ENCODE data around the gene SPAG9.

The SPAG9 gene

DNA sequence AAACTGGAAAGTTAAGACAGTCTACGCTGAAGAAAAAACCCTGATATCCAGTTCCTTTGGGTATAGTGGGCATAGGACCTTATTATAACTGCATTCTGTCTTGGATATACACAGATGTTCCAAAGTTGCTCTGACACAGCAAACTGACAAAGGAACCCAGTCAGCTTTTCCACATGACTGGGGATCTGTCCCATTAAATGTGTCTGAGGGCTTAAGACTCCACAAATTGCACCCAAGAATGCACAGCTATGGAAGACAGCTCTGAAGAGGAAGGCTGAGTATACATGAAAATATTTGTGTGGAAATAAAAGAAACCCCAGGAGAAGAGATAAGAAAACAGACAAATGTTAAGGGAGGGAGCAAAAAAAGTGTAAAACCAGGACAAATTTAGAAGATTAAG, 114.1 kb downstream of the SPAG9 start:
- in situ Hi-C loops (cut with MboI; ENCODE audit: low sequenced_read_pairs), result loop anchor here (10.0 kb wide), 1 partner anchor 138 kb away; no protein-coding TSS in a partner anchor

DNA sequence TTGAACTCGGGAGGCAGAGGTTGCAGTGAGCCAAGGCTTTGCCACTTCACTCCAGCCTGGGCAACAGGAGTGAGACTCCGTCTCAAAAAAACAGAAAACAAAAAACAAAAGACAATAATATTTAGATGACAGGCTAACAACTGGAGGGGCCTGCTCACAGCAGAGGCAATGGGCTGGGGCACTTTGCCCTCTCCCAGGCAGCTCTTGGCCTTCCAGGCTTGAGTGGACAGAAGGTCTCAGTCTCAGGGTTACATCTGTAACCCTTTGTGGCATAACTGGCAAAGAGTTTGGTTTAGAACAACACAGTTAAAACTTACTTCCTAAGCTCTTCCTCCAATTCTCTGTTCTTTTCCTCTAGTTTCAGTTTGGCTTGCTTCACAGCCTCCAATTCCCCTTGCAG, 114.9 kb downstream of the SPAG9 start:
- in situ Hi-C loops (cut with MboI; ENCODE audit: low sequenced_read_pairs), result loop anchor here (10.0 kb wide), 1 partner anchor 139 kb away; no protein-coding TSS in a partner anchor

GRCh38 chr17:51004249-51004648, 116.4 kb downstream of the SPAG9 start:
- in situ Hi-C loops (cut with MboI; ENCODE audit: low sequenced_read_pairs), result loop anchor here (10.0 kb wide), 1 partner anchor 141 kb away; no protein-coding TSS in a partner anchor

DNA sequence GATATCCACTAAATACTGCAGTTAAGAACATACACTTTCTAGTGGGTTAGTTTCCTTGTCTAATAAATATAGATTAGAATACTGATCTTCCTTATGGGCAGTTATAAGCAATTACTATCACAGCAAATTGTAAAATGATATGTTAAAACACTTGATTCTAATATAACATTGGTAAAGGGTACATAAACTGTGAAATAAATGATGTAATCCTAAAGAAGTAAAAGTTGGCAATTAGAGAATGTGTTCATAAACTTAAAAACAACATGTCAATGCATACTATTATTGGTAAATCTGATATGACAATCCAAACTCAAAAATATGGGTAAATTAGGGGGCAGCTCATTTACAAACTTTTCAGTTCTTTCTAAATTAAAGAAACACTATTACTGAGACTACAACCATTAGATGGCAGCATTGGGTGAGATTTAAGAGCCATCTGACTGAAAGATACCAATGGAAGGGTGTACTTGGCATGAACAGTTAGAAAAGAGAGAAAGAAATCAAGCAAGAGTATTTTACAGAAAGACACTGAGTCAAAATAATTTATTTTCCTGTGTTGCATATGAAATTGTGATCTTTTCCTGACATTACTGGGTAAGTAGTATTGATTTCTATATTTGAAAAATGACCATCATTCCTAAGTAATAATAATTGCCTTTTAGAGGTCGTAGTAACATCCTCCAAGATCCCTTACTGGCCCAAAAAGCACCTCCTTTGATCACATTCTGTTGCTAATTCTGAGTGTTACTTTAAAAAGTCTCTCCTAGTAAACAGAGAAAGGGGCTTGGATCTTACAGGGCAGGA, 119.6 kb downstream of the SPAG9 start:
- in situ Hi-C loops (cut with MboI; ENCODE audit: low sequenced_read_pairs), result loop anchor here (10.0 kb wide), 1 partner anchor 144 kb away; no protein-coding TSS in a partner anchor

GRCh38 chr17:50995668-50996067, 125.0 kb downstream of the SPAG9 start:
- in situ Hi-C loops (cut with MboI; ENCODE audit: low sequenced_read_pairs), result no loop called here

GRCh38 chr17:50993544-50993943, 127.1 kb downstream of the SPAG9 start:
- in situ Hi-C loops (cut with MboI; ENCODE audit: low sequenced_read_pairs), result no loop called here

GRCh38 chr17:50989149-50989548, 131.5 kb downstream of the SPAG9 start:
- in situ Hi-C loops (cut with MboI; ENCODE audit: low sequenced_read_pairs), result no loop called here

GRCh38 chr17:50988427-50988826, 132.2 kb downstream of the SPAG9 start:
- in situ Hi-C loops (cut with MboI; ENCODE audit: low sequenced_read_pairs), result no loop called here

GRCh38 chr17:50986989-50987660, 133.5 kb downstream of the SPAG9 start:
- in situ Hi-C loops (cut with MboI; ENCODE audit: low sequenced_read_pairs), result no loop called here

DNA sequence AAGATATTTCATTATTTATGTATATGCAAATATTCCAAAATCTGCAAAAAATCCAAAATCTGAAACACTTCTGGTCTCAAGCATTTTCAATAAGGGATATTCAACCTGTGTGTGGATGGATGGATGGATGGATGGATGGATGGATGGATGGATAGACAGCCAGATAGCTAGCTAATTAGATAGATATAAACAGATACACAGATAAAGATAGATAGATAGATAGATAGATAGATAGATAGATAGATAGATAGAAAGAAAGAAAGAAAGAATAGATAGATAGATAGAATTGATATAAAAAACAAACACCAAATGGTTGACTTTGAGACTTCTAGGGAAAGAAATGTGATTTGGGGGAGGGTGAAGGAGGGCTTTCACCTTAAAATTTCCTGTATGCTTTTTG, 139.4 kb downstream of the SPAG9 start:
- in situ Hi-C loops (cut with MboI; ENCODE audit: low sequenced_read_pairs), result no loop called here

GRCh38 chr17:50979524-50979927, 141.1 kb downstream of the SPAG9 start:
- in situ Hi-C loops (cut with MboI; ENCODE audit: low sequenced_read_pairs), result no loop called here

DNA sequence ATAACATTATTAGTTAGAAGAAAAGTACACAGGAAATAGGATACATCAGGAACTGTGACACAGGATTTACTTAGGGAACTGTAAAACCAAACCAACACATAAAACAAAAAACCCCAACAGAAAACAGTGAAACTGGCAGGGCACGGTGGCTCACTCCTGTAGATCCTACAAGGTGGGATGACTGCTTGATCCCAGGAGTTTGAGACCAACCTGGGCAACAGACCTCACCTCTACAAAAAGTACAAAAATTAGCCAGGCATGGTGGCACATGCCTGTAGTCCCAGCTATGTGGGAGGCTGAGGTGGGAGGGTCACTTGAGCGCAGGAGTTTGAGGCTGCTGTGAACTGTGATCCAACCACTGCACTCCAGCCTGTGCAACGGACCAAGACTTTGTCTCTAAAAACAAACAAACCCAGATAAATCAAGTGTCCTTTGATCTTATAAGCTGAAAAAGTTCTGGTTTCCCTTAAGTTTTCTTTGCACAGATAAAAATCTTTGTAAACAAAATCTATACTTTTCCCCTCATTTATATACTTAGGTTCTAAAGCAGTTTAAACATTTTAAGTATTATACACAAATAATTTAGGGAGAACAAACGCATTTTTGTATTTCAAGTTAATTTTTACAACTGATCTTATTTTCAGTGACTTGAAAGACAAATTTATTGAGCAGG, 143.0 kb downstream of the SPAG9 start:
- in situ Hi-C loops (cut with MboI; ENCODE audit: low sequenced_read_pairs), result no loop called here

DNA sequence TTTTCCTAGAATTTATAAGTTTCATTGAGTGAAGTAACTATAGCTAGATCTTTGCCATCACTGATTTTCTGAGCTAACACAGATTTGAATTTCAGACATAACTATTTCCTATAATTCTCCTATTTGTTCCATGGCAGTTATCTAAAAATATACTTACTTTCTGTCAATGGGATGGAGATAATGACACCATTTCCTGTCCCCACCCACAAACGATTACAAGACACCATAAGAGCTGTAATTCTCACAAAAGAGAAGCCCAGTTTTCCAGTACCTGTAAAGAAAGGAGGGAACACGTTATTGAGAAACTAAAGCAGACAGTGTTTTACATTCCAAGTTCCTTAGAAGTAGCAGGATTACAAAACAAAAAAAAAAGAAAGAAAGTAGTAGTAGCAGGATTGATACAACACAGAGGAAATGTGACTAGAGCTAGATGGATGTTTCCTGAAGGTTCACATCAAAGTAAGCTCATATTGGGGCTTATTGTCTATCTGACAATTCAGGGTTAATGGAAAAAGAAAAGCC, 143.7 kb downstream of the SPAG9 start:
- in situ Hi-C loops (cut with MboI; ENCODE audit: low sequenced_read_pairs), result no loop called here

- in situ Hi-C loops (cut with MboI; ENCODE audit: low sequenced_read_pairs), result loop anchor here (25.0 kb wide), 1 partner anchor 437 kb away; the partner anchor contains the start of genes EPN3 and SPATA20
These were observed 146.8 kb downstream of the SPAG9 start for GRCh38 chr17:50973557-50974494.

DNA sequence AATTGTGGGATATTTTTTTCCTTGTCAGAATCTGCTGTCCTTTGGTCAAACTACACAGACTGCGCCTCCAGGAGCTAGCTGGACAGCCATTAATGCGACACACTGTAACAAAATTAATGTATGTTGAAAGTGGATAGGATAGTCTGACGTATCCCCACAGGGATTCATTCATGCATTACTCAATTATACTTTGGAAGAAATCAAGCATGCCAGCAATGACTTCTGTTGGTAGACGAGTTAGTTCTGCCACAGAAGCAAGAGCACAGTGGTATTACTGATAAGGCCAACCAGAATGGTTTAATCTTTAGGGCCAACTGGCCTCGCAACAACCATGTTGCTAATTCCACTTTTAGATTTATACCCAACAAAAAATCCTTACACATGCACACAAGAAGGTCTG, 148.1 kb downstream of the SPAG9 start:
- in situ Hi-C loops (cut with MboI; ENCODE audit: low sequenced_read_pairs), result loop anchor here (25.0 kb wide), 1 partner anchor 435 kb away; the partner anchor contains the start of genes EPN3 and SPATA20

- in situ Hi-C loops (cut with MboI; ENCODE audit: low sequenced_read_pairs), result loop anchor here (25.0 kb wide), 1 partner anchor 430 kb away; the partner anchor contains the start of genes EPN3 and SPATA20
These were observed 152.9 kb downstream of the SPAG9 start for GRCh38 chr17:50967795-50968194.

GRCh38 chr17:50966163-50966666, 154.5 kb downstream of the SPAG9 start:
- in situ Hi-C loops (cut with MboI; ENCODE audit: low sequenced_read_pairs), result loop anchor here (25.0 kb wide), 1 partner anchor 429 kb away; the partner anchor contains the start of genes EPN3 and SPATA20

DNA sequence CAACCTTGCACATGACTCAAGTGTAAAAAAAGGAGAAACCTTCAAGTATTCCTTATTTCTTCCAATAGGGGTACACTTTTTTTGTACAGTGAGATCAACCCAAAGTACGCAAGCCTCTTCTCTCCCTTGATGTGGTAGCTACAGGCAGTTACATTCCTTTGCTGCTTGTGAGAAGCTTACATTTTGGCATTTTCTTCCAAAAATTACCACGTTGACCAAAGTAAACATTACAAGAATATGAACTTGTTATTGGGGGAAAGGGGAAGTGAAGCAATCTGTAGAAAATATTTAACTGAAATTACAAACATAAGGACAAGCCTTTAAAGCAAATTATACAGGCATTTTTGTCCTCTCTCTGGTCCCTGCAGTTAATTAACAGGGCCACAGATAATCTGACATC, 157.5 kb downstream of the SPAG9 start:
- in situ Hi-C loops (cut with MboI; ENCODE audit: low sequenced_read_pairs), result loop anchor here (25.0 kb wide), 1 partner anchor 426 kb away; the partner anchor contains the start of genes EPN3 and SPATA20
